Calu3 (cell line): ENCODE data around the gene HSP90B1. TPM values are rescaled to one million over a fixed set of nuclear protein-coding genes. Genes with fewer than 3 reads are reported as not detected.
A peak's percentile ranks its signal among the peaks of the same experiment; 100 is the strongest.

Experiments
- BruUV-seq: library from RNA; stranded (reverse); fragments of 400-500 nt; replicated peaks from 2 replicates; lab custom pipeline; 2021; lab: Mats Ljungman, UMichigan
- CTCF ChIA-PET: fragments of 300-600 bp; sonication (Branson Sonifier 250); formaldehyde crosslinking; loops from one replicate; lab custom pipeline; 2022; ENCODE audit warnings: antibody characterized with exemption; lab: Charles Lee
- DNase-seq: peaks from one replicate; pipeline ENCODE4 v3.0.0; 2022
- H3K27ac Mint-ChIP-seq: one replicate; pipeline ENCODE4 v1.8.0; 2022; ENCODE audit warnings: mixed read lengths; ENCODE audit not compliant: unreplicated experiment
- H3K27me3 Mint-ChIP-seq: one replicate; pipeline ENCODE4 v1.8.0; 2022; ENCODE audit warnings: mixed read lengths; ENCODE audit not compliant: unreplicated experiment
- H3K36me3 Mint-ChIP-seq: one replicate; pipeline ENCODE4 v1.8.0; 2022; ENCODE audit warnings: mild to moderate bottlenecking, moderate library complexity, mixed read lengths; ENCODE audit not compliant: insufficient read depth, unreplicated experiment
- H3K4me1 Mint-ChIP-seq: one replicate; pipeline ENCODE4 v1.8.0; 2022; ENCODE audit warnings: mild to moderate bottlenecking, low read depth, mixed read lengths; ENCODE audit not compliant: unreplicated experiment
- H3K4me3 Mint-ChIP-seq: one replicate; pipeline ENCODE4 v1.8.0; 2022; ENCODE audit warnings: mild to moderate bottlenecking, low read depth, moderate library complexity, mixed read lengths; ENCODE audit not compliant: unreplicated experiment
- H3K9me3 Mint-ChIP-seq: one replicate; pipeline ENCODE4 v1.8.0; 2022; ENCODE audit warnings: low read depth, mixed read lengths; ENCODE audit not compliant: unreplicated experiment
- intact Hi-C: fragments of 100-400 bp; cut with micrococcal nuclease; formaldehyde crosslinking; loops from one replicate; pipeline ENCODE4 v1.10.0; 2022; ENCODE audit not compliant: unreplicated experiment
- total RNA-seq: library from RNA; stranded (reverse); gene quantifications from 2 replicates; pipeline ENCODE4 v1.2.3, GENCODE V29; 2022
- TF ChIP-seq, protein P1 (sequence below): fragments of 200-600 bp; IDR thresholded peaks from one replicate; pipeline ENCODE4 v1.8.0; 2022; ENCODE audit warnings: antibody characterized with exemption; ENCODE audit not compliant: unreplicated experiment

Gene HSP90B1
- total RNA-seq, 1 experiment from 2014 or later = 1,328 TPM

DNA sequence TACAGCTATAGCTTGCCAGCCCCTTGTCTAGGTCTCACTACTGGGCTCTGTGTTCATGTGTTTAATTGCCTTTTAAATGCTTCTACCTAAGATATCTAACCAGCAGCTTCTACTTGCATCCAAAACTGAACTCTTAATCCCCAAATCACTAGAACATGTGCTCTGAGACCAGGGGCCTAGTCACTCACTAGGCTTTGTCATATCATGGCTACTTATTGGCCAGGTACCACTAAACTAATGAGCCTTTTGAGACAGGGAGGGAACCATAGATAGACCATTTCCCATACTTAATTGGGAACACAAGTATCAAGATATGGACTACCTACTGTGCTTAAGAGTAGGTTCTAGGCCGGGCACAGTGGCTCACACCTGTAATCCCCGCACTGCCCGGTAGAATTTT lies 6.5 kb downstream of the HSP90B1 start:
- intact Hi-C loops = no loop called here
- peaks cover 38% of the 10 kb centered on the region for H3K4me1 Mint-ChIP-seq
- H3K9me3 Mint-ChIP-seq = no peaks in the 10 kb centered on the region
- no peak for DNase-seq
- CTCF ChIA-PET = interaction anchor here (0.5 kb wide), 1 partner anchor 250 kb away, joined by 3 read pairs; no protein-coding TSS in a partner anchor
- H3K36me3 Mint-ChIP-seq = peaks cover 93% of the 10 kb centered on the region
- no peak overlapping the region for H3K4me3 Mint-ChIP-seq
- H3K27me3 Mint-ChIP-seq = no peaks in the 10 kb centered on the region
- BruUV-seq = no TSS peak
- no peak overlapping the region for H3K27ac Mint-ChIP-seq
- TF ChIP-seq, protein P1, sequence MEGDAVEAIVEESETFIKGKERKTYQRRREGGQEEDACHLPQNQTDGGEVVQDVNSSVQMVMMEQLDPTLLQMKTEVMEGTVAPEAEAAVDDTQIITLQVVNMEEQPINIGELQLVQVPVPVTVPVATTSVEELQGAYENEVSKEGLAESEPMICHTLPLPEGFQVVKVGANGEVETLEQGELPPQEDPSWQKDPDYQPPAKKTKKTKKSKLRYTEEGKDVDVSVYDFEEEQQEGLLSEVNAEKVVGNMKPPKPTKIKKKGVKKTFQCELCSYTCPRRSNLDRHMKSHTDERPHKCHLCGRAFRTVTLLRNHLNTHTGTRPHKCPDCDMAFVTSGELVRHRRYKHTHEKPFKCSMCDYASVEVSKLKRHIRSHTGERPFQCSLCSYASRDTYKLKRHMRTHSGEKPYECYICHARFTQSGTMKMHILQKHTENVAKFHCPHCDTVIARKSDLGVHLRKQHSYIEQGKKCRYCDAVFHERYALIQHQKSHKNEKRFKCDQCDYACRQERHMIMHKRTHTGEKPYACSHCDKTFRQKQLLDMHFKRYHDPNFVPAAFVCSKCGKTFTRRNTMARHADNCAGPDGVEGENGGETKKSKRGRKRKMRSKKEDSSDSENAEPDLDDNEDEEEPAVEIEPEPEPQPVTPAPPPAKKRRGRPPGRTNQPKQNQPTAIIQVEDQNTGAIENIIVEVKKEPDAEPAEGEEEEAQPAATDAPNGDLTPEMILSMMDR = no peak

DNA sequence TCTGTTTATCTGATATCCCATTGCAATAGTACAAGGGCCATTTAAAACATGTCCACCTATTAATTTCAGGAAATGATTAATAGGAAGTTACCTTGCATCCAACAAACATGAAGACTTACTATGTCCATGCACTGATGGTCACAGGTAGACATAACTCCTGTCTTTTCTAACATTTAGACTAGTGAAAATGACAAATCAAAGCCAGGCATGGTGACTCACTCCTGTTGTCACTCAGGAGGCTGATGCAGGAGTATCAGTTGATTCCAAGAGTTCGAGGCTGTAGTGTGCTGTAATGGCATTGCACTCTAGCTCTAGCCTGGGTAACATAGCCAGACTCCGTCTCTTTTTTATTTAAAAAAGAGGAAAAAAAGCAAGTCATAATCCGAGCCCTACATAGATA lies 14.8 kb downstream of the HSP90B1 start:
- peaks cover 96% of the 10 kb centered on the region for H3K36me3 Mint-ChIP-seq
- TF ChIP-seq, protein P1 = no peak
- H3K4me1 Mint-ChIP-seq = peaks cover 7% of the 10 kb centered on the region
- H3K27ac Mint-ChIP-seq = no peak overlapping the region
- BruUV-seq = no TSS peak
- H3K9me3 Mint-ChIP-seq = no peaks in the 10 kb centered on the region
- no peak for DNase-seq
- no peak overlapping the region for H3K4me3 Mint-ChIP-seq
- intact Hi-C loops = no loop called here
- no peaks in the 10 kb centered on the region for H3K27me3 Mint-ChIP-seq
- CTCF ChIA-PET = no interaction called here

DNA sequence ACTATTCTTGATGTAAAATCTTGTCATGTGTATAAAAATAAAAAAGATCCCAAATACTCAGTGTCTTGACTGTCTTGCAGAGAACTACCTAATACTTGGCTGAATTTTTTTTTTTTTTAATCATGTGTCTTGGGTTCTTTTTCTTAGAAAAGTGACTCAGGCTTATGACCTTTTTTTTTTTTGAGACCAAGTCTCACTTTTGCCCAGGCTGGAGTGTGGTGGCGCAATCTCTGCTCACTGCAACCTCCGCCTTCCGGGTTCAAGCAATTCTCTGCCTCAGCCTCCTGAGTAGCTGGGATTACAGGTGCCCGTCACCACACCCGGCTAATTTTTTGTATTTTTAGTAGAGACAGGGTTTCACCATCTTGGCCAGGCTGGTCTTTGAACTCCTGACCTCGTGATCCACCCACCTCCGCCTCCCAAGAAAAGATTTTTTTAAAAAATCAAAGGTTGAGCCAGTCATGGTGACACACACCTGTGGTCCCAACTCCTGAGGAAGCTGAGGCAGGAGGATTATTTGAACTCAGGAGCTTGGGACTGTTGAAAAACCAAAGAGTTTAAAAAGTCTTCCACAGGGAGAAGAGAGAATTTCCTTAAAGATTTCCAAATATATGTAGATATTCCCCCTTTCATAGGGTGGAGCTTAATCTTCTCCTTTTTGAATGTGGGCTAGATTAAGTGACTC lies 17.8 kb downstream of the HSP90B1 start:
- Mint-ChIP-seq H3K4me3 (no peak overlapping the region), H3K27me3 (no peaks in the 10 kb centered on the region), H3K4me1 (peaks cover 7% of the 10 kb centered on the region), H3K36me3 (peaks cover 91% of the 10 kb centered on the region), H3K9me3 (no peaks in the 10 kb centered on the region), H3K27ac (peak overlapping the region; percentile 44)
- CTCF ChIA-PET = no interaction called here
- no peak for DNase-seq
- BruUV-seq = no TSS peak
- TF ChIP-seq, protein P1 = no peak
- intact Hi-C loops = no loop called here

DNA sequence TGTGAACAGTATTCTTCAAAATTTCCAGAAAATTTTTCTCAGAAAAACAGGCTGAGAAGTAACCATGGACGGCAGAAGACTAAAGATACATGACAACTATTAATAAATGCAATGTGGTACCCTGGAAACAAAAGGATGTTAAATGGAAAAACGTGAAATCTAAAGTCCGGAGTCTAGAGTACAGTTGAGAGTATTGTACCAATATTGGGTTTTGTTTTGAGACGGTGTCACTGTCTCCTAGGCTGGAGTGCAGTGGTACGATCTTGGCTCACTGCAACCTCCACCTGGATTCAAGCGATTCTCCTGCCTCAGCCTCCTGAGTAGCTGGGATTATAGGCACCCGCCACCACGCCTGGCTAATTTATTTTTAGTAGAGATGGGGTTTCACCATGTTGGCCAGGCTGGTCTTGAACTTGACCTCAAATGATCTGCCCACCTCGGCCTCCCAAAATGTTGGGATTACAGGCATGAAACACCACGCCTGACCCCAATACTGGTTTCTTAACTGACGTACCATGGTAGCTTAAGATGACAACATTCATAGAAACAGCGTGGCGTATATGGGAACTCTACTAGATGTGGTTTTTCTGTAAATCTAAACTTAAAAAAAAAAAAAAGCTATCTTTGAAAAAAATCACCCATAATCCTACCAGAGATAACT lies 18.7 kb downstream of the HSP90B1 start:
- intact Hi-C loops = no loop called here
- no TSS peak for BruUV-seq
- no peak overlapping the region for H3K4me3 Mint-ChIP-seq
- peaks cover 87% of the 10 kb centered on the region for H3K36me3 Mint-ChIP-seq
- CTCF ChIA-PET = no interaction called here
- H3K27ac Mint-ChIP-seq = peak overlapping the region; percentile 44
- H3K4me1 Mint-ChIP-seq = peaks cover 9% of the 10 kb centered on the region
- no peak for DNase-seq
- TF ChIP-seq, protein P1 = no peak
- no peaks in the 10 kb centered on the region for H3K9me3 Mint-ChIP-seq
- H3K27me3 Mint-ChIP-seq = no peaks in the 10 kb centered on the region
